Activated CD4-positive, alpha-beta T cell treated with anti-CD3 and anti-CD28 coated beads, Interleukin-2, amount 50 U/mL, for 16 hours (primary cell): ENCODE measurements around the gene SLC25A42.
A peak's percentile ranks its signal among the peaks of the same experiment; 100 is the strongest.
"Not testable (repeated sequence)": the region's sequence is repeated elsewhere in the genome, so short reads cannot be mapped to it uniquely, and the experiment has no call there.

ENCODE experiments used
- DNase-seq: peaks from one replicate; pipeline ENCODE4 v3.0.0-alpha.2; 2020

SLC25A42 gene

DNA sequence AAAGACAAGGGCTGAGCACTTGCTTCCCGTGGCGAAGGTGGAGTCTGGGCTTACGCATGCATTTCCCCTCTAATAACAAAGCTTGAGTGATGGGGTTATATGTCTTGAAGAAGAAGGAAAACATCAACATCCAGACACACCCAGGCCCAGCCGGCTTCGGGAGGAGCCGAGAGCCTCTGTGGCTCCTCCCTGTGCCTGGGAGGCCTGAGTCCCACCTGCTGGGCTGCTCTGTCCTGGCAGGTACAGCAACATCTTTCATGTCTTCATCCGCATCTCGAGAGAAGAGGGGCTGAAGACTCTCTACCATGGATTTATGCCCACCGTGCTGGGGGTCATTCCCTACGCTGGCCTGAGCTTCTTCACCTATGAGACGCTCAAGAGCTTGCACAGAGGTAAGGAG lies 43.9 kb downstream of the SLC25A42 start:
- no peak for DNase-seq

DNA sequence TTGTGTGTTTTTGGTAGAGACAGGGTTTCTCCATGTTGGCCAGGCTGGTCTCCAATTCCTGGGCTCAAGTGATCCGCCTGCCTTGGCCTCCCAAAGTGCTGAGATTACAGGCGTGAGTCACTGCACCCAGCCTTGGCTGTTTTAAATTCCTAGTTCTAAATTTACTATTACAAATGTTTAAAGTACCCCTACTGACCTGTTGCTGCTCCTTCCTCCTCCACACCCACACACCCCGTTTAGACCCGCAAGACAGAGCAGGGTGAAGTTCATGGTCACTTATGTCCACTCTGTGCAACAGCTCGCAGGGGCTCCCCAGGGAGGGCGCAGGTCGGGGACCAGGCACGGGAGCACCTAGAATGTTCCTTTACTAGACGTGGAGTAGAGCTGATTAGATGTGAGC lies 45.8 kb downstream of the SLC25A42 start:
- no peak for DNase-seq

DNA sequence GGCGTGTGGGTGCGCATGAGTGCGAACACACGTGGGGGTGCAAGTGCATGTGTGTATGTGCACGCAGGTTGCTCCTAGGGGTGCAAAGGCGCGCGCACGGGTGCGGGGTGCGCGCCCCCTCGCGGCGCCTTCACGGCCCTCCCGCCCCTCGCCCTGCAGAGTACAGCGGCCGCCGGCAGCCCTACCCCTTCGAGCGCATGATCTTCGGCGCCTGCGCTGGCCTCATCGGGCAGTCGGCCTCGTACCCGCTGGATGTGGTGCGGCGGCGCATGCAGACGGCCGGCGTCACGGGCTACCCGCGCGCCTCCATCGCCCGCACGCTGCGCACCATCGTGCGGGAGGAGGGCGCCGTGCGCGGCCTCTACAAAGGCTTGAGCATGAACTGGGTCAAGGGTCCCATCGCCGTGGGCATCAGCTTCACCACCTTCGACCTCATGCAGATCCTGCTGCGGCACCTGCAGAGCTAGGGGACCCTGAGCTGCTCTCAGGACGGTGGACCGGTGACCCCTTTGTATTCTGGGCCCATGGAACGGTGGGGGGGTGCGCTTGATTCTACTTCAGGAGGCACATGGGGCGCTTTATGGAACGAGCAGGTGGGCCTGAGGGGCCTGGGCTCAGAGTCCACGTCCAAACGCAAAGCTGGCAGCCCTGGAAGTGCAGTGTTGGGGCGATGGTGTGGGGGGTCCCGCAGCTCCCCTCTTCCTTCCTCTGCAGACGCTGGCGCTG lies 46.8 kb downstream of the SLC25A42 start:
- peak; percentile 13 for DNase-seq

DNA sequence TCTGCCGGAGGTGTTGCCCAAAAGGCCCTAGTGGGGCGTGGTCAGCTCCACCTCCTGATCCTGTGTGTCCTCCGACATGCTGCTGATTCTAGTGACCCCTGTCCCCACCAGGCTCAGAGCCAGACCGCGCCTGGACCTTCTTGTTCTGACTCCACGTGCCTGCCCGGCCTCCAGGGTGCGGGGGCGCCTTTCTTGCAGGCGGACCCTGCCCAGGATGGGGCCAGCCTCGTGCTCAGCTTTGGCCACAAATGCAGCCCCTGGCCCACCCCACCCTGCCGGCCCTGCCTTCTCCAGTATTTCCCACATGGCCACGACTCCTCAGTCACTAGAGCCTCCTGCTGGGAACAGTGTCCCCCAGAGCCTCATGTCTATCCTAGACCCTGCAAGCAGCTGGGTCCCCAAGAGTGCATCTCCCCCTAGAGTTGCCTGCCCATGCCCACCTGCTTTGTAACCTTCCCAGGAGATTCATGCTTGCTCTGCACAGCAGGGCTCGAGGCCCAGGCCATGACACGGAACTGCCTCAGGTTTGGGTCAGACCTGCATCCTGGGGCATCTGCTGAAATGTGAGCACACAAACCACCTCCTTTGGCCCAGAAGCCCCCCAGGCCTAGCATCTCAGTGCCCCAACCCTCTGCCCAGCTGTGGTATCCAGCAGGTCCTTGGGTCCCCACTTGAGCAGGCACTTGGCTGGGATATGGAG lies 47.5 kb downstream of the SLC25A42 start:
- DNase-seq: no peak

DNA sequence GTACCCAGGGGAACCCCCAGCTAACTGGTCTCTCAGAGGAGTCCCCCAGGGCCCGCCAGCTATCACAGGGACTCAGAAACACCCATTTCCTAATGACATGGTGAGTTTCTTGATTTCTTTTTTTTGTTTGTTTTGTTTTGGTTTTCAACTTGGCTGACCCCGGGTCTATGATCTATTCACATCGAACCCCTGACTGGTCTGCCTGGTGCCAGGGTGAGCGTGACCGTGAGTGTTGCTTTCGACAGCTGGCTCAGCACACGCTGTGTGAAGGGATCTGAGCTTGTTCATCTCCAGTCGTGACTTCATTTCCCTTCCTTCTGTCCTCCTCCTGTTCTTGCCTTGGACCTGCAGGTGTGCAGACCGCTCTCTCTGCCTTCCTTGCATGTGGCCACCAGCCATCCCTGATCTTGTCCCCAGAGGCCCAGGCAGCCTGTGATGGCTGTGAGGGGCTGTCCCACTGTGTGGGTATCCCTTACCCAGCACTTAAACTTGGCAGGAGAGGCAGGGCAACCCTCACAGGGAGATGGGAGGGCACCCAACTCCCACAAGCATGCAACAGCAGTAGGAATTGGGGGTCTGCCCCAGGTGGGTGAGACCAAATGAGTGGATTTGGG lies 48.3 kb downstream of the SLC25A42 start:
- DNase-seq: no peak

DNA sequence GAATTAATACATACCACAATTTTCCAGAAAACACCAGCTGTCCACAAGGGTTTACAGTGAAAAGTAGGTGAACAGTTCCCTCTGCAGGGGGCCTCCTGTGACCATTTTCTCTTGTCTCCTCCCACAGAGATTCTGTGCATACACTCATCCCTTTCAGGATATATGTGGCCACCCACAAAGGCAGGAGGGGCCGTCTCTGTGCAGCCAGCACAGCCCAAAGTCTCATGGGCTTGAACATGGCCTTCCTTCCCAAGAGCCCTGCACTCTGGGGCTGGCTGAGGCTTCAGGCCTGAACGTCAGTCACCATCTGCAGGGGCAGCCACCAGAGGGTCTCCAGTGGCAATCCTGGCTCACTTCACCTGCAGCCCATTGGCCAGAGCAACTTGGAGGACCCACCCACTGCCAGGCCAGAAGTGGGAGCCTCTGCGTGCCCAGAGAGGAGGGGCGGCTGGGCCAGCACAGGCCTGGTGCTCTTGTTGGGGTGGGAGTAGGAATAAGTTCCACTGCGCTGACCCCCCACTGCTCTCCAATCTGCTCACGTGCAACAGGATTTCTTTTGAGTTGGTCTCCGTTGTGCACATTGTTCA lies 49.3 kb downstream of the SLC25A42 start:
- no peak for DNase-seq

DNA sequence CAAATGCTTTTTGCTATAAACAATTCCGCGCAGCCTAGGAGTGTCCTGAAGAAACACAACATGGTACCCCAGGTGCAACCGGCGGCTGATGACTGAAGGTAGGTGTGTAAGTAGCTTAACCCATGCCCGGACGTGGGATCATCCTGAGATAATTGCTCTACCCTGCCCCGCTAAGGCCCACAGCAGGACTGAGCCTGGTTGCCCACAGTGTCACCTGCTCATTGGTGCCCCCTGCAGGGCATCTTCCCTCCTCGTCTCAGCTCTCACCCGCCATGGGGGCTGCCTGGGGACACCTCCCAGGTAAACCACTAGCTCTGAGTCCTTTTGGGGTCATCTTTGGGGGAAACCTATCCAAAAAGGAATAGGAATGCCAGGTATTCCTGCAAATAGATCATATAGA lies 52.2 kb downstream of the SLC25A42 start:
- DNase-seq: peak; percentile 31

DNA sequence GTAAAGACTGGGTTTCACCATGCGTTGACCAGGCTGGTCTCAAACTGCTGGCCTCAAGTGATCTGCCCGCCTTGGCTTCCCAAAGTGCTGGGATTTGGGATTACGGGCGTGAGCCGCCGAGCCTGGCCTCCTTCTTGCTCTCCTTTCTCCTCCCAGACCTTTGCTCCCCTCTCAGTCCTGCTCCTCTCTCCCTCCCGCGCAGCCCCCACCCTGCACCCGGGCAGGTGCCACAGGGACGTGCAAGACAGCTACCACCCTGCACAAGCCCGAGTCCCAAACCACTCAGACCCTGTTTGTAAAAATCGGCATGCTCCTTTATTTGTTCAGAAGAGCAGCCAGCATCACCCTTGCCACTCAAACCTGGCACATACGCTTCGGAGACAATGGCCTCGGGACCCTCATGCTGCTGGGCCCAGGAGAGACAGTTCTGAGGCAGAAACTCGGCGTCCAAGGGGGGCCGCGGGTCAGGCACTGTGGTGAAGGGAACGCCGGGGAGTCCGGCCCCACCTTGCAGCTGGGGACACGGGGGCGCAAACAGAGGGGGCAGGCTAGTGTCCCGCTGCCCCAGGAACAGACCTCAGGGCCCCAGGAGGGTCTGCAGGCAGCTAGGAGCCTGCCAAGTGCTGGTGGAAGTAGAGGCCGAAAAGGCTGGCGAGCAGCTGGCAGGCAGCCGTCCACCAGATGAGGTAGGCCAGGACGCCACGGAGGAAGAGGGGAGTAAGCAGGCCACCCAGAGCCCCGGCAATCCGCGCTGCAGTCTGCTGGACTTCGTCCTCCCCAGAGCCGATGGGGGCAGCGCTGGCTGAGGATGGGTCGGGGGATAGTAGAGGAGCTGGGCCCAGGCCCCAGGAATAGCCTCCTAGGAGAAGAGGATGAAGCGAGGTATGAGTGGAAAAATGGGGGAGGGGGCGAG lies 55.8 kb downstream of the SLC25A42 start:
- no peak for DNase-seq

DNA sequence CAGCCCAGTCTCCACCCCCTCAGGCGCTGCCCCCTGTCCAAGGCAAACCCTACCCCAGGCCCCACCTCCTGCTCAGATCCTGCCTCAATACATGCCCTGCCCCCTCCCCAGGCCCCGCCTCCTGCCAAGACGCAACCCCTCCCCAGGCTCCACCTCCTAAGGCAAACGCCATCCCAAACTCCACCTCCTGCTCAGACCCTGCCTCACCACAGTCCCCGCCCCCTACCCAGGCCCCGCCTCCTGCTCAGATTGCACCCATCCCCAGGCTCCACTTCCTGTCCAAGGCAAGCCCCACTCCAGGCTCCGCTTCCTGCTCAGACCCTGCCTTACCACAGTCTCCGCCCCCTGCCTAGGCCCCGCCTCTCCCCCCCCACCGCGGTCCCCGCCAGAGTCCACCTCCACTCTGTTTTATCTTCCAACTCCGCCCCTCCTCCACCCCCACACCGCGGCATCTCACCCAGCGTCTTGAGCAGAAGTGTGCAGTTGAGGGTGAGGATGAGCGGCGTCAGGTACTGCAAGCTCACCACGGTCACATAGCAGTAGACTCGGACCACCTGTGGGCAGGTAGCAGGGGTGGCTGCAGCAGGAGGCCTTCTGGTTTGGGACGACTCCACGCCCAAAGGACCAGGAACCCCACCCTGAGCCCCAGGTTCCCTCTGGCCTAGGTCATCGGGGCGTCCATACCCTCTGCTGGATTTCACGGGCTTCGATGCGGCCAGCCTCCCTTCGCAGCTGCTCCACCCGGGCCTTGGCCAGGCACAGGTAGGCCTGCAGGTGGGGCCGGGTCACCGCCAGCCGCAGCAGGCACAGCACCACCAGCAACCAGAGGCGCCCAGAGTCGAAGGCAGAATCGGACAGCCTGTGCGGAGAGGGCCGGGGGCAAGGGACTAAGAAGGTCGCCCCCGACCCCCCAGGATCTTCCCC lies 56.8 kb downstream of the SLC25A42 start:
- peak; percentile 21 for DNase-seq

DNA sequence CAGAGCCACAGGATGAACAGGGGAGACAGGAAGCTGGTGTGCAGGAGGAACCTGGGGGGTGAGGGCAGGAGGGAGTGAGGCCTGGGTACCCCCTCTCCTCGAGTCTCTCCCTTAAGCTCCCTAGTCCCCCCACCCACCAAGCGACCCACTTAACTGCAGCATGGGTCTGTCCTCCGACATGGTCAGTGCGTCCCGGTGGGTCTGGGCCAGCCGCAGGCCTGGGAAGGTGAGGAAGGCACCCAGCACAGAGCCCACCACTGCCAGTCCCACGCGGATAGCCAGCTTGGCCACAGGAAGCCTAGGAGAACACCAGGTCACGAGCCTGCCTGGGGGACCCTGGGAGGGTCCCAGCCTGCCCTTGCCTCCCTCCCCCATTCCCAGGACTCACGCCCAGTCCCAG lies 57.6 kb downstream of the SLC25A42 start:
- DNase-seq: no peak

DNA sequence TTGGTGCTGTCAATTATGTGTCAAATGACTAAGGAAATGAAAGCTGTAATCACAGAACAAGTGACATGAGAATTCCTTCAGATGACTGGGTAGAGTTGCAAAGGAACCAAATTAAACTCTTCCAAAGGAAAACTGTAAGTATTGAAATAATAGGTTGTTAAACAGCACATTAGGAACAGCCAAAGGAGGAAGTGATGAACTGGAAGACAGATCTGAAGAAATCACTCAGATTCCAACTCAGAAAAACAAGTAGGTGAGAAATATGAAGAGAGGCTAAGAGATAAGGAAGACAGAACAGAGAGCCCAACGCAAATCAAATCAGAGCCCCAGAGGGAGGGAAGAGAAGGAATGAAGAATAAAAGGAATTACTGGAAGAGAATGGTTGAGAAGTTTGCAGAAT lies 59.1 kb downstream of the SLC25A42 start:
- no peak for DNase-seq

DNA sequence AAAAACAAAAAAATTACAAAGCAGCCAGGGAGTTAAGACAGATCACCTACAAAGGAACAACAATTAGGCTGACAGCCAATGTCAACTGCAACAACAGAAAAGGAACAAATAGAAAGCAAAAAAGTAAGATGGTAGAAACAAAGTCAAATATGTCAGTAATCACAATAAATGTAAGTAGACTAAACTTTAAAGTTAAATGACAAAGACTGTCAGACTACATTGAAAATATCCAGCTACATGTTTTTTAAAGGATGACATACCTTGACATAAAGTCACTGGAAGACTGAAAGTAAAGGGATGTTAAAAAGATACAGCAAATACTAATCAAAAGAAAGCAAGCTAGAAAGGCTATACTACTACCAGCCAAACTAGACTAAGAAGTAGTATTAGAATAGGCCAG lies 59.6 kb downstream of the SLC25A42 start:
- DNase-seq: no peak

DNA sequence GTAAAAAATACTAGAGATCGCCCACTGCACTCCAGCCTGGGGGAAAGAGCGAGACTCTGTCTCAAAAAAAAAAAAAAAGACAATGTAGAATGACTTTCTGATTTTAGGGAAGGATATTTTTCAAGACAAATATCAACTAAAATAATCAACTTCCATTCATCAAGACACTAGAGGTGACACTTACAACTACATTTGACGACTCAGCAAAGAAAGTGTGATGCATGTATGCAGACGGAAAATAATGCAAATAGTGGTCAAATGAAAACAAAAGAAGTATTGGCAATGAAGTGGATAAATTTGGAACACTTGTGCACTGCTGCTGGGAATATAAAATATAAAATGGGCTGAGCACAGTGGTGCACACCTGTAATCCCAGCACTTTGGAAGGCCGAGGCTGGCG lies 62.3 kb downstream of the SLC25A42 start:
- DNase-seq: no peak

DNA sequence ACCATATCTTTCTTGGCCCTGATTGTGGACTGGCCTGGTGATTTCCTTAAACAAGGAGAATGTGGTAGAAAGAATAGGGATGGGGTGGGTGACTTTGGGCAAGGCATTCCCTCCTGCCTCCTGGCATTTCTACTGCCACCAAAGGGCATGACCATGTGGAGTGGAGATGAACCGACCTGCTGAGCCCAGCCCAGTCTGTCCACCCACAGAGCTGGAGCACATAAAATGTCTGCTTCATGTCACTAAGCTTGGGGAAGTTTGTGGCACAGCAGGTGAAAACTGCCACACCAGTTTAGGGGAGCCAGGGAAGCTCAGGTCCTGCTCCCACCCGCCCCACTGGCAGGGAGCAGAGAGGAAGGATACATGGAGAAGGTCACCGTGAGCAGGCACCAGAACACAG lies 68.2 kb downstream of the SLC25A42 start:
- DNase-seq: no peak

DNA sequence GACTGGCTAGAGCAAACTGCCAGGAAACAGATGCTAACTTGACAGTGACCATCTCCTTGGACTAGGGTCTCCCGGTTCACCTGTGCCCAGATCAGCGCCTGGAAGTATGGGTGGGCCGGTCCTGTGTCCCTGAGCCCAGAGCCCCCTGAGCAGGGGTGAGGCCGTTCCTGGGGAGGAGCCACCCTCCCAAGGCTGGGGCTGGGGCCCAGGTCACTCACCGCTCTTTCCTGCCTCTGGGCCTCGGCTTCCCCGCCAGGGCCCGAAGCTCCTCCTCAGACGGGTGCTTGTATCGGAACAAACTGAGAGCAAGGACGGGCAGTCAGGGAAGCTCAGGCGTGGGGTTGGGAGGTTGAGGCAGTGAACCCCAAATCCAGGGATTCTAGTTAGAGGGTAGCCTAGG lies 69.1 kb downstream of the SLC25A42 start:
- no peak for DNase-seq

DNA sequence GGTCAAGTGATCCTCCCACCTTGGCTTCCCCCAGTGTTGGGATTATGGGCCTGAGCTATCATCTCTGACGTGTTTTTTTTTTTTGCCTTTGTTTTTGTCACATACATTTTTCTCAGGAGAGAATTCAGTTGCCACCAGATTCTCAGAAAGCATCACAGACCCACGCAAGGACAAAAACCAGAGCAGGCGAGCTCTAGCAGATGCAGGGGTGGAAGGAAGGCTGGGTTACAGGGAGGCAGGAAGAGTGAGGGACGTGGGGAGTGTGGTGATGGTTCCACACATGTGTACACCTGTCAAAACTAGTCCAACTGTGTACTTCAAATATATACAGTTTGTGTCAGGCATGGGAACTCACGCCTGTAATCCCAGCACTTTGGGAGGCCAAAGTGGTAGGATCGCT lies 70.2 kb downstream of the SLC25A42 start:
- DNase-seq: no peak

DNA sequence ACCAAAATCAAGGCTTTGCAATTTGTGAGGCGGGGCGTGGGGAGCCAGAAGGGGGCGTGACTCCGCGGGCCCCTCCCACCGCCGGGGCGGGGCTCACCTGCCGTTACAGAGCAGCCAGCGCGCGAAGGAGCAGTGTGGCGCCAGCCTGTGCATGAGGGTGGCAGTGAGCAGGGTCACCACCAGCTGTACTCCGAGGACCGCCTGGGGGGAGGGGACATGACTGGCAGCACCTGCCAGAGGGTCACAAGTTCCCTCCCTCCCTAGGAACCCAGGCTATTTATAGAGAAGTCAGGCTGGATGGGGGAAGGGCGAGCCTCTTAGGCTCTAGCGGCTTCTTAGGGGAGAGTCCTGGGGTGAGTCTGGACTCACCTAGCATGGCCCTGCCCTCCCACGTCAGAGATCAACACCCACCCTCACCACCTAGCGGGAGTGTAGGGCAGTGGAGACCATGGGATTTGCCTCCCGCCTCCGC lies 70.9 kb downstream of the SLC25A42 start:
- DNase-seq: no peak

DNA sequence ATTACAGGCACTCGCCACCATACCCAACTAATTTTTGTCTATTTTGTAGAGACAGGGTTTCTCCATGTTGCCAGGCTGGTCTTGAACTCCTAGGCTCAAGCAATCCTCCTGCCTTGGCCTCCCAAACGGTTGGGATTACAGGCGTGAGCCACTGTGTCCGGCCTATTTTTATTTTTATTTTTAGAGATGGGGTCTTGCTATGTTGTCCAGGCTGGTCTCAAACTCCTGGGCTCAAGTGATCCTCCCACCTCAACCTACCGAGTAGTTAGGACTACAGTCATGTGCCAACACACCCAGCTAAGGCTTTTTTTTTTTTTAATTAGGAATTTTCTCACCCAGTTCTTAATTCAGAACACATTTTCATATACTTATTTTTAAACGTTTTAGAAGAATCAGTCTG lies 71.9 kb downstream of the SLC25A42 start:
- DNase-seq: not testable (repeated sequence)

DNA sequence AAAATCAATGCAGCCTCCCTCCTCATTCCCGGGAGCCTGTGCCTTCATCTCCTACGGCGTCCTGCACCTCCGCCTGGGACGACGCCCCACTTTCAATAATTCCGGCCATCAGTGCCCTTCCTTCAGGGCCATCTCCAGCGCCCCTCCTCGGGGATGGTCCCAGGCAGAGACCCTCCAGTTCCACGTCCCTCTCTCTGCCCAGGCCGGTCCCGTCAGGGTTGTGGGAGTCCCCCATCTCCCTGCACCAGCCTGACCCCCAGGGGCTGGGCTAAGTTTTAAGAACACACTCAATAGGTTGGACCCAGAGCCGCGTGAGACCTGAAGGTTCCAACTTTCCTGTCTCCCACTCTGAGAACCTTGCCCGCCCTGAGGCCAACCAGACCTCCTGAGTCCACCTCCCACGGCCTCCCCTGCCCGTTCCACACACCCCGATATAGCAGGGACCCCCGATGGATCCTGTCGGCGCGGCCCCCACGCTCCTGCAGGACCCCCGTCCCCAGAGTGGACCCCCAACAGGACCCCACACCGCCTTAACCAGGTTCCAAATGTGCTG lies 73.8 kb downstream of the SLC25A42 start:
- DNase-seq: no peak

DNA sequence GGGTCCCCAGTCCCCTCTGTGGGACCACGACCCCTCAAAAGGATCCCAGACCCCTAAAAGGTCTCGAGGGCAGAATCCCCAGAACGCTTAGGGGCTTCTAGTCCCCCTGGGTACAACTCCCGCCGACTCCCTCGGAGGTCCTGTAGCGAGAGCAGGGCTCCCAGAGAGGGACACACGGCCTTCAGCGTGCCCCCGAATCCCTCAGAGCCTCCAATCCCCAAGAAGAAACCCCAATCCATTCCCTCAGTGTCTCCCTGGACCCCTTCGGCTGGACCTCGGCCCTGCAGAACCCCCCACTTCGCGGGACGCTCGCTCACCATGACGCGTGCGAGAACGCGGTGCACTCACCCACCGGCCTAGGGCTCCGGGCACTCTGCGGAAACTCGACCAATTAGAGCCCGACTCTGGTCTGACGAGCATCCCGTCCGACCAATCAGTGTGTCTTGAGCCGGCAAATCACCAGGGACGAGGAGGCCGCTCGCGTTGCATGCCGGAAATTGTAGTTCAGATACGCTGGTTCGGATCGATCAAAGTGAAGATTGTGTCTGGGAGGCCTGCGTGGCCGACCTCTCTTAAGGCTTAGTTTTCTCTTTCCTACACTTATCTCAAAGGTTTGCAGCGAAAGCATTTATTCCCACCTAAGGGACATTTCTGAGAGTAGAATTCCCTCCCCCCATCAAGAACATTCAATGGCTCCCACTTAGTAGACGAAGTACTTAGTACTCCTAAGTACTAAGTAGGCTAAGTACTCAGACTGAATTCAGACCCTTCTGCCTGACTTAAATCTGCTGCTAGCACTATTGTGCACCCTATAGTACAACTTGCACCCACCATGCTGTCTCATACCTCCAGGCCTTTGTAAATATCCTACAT lies 74.6 kb downstream of the SLC25A42 start, which contains the start of gene TMEM161A:
Gene TMEM161A, minus strand, starts transcription at position 370 of the 873 bp plus-strand sequence. Its CDS starts 50 bp downstream, at position 320.
- DNase-seq: peak; percentile 99
